Nephron progenitor cell (in vitro differentiated cells): Measurements from ENCODE around the gene DNAJC9.

Experiments
- DNase-seq: peaks from one replicate; pipeline ENCODE4 v3.0.0; 2021
- H3K27ac Mint-ChIP-seq: 2 replicates; pipeline ENCODE4 v1.8.0; 2021; ENCODE audit warnings: mild to moderate bottlenecking, moderate library complexity, mixed read lengths
- H3K27me3 Mint-ChIP-seq: 2 replicates; pipeline ENCODE4 v1.8.0; 2021; ENCODE audit warnings: mild to moderate bottlenecking, low read depth, mixed read lengths; ENCODE audit not compliant: poor library complexity
- H3K36me3 Mint-ChIP-seq: 2 replicates; pipeline ENCODE4 v1.8.0; 2021; ENCODE audit warnings: low read depth, mixed read lengths
- H3K4me1 Mint-ChIP-seq: 2 replicates; pipeline ENCODE4 v1.8.0; 2021; ENCODE audit warnings: mixed read lengths
- H3K4me3 Mint-ChIP-seq: 2 replicates; pipeline ENCODE4 v1.8.0; 2021; ENCODE audit warnings: mild to moderate bottlenecking, moderate library complexity, mixed read lengths
- H3K9me3 Mint-ChIP-seq: 2 replicates; pipeline ENCODE4 v1.8.0; 2021; ENCODE audit warnings: mild to moderate bottlenecking, moderate library complexity, mixed read lengths
- TF ChIP-seq, protein P1 (sequence below): fragments of 200-600 bp; sonication (generic); IDR thresholded peaks from 2 replicates; pipeline ENCODE4 v1.5.0; 2021; ENCODE audit warnings: antibody characterized with exemption

DNAJC9 gene, protein sequence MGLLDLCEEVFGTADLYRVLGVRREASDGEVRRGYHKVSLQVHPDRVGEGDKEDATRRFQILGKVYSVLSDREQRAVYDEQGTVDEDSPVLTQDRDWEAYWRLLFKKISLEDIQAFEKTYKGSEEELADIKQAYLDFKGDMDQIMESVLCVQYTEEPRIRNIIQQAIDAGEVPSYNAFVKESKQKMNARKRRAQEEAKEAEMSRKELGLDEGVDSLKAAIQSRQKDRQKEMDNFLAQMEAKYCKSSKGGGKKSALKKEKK

GRCh38 chr10:73246646-73247508 lies at the start of gene DNAJC9:
Gene DNAJC9, minus strand, starts transcription at chr10:73247255. Its CDS starts 66 bp downstream, at chr10:73247189.
- peaks cover 63% of the 10 kb centered on the region for H3K4me1 Mint-ChIP-seq
- peaks cover 63% of the 10 kb centered on the region for H3K36me3 Mint-ChIP-seq
- TF ChIP-seq, protein P1, sequence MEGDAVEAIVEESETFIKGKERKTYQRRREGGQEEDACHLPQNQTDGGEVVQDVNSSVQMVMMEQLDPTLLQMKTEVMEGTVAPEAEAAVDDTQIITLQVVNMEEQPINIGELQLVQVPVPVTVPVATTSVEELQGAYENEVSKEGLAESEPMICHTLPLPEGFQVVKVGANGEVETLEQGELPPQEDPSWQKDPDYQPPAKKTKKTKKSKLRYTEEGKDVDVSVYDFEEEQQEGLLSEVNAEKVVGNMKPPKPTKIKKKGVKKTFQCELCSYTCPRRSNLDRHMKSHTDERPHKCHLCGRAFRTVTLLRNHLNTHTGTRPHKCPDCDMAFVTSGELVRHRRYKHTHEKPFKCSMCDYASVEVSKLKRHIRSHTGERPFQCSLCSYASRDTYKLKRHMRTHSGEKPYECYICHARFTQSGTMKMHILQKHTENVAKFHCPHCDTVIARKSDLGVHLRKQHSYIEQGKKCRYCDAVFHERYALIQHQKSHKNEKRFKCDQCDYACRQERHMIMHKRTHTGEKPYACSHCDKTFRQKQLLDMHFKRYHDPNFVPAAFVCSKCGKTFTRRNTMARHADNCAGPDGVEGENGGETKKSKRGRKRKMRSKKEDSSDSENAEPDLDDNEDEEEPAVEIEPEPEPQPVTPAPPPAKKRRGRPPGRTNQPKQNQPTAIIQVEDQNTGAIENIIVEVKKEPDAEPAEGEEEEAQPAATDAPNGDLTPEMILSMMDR: no peak
- peak within 1 kb of the TSS; percentile 97 for H3K4me3 Mint-ChIP-seq
- no peaks in the 10 kb centered on the region for H3K9me3 Mint-ChIP-seq
- DNase-seq: peak; percentile 98
- H3K27me3 Mint-ChIP-seq: no peaks in the 10 kb centered on the region
- H3K27ac Mint-ChIP-seq: peak within 1 kb of the TSS; percentile 99

- Mint-ChIP-seq H3K4me1 (no peaks in the 10 kb centered on the region), H3K27ac (no peak overlapping the region), H3K9me3 (peaks cover 16% of the 10 kb centered on the region), H3K4me3 (no peak overlapping the region), H3K36me3 (peaks cover 4% of the 10 kb centered on the region), H3K27me3 (peaks cover 64% of the 10 kb centered on the region)
- TF ChIP-seq, protein P1: no peak
- DNase-seq: no peak
These were observed 46.4 kb upstream of the DNAJC9 start for GRCh38 chr10:73293461-73293860.

DNA sequence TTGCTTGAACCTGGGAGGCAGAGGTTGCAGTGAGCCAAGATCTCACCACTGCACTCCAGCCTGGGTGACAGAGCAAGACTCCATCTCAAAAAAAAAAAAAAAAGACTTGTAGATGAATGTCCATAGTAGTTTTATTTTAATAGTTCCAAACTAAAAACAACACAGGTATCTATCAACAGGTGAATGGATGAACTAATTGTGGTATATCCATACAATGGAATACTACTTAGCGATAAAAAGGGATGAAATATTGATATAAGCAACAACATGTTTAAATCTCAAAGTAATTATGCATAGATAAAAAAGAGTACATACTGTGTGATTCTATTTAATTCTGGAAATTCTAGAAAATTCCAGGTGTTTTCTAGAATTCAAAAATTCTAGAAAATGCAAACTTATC lies 42.9 kb upstream of the DNAJC9 start:
- TF ChIP-seq, protein P1: no peak
- Mint-ChIP-seq H3K36me3 (peaks cover 4% of the 10 kb centered on the region), H3K4me1 (no peaks in the 10 kb centered on the region), H3K27ac (no peak overlapping the region), H3K9me3 (peaks cover 21% of the 10 kb centered on the region), H3K4me3 (no peak overlapping the region), H3K27me3 (peaks cover 44% of the 10 kb centered on the region)
- DNase-seq: no peak

DNA sequence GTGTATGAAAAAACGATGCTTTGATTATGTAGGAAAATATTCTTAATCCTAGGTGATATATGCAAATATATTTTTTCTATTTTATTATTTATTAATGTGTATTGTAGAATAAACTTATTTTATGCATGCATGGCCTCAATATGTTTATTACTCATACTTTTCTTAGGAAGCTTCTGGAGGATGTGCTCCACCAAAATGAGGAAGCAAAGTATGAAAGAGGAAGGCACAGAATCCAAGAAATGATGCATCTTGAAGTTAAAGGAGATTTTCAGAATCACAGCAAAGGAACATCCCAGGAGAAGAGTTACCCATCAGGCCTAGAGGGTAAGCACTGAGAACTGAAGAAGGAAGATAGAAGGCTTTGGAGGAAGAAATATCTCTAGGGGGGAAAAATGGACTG lies 40.4 kb upstream of the DNAJC9 start:
- H3K27me3 Mint-ChIP-seq: peaks cover 20% of the 10 kb centered on the region
- H3K36me3 Mint-ChIP-seq: peaks cover 4% of the 10 kb centered on the region
- TF ChIP-seq, protein P1: no peak
- H3K4me1 Mint-ChIP-seq: no peaks in the 10 kb centered on the region
- no peak overlapping the region for H3K27ac Mint-ChIP-seq
- peaks cover 21% of the 10 kb centered on the region for H3K9me3 Mint-ChIP-seq
- no peak overlapping the region for H3K4me3 Mint-ChIP-seq
- no peak for DNase-seq

DNA sequence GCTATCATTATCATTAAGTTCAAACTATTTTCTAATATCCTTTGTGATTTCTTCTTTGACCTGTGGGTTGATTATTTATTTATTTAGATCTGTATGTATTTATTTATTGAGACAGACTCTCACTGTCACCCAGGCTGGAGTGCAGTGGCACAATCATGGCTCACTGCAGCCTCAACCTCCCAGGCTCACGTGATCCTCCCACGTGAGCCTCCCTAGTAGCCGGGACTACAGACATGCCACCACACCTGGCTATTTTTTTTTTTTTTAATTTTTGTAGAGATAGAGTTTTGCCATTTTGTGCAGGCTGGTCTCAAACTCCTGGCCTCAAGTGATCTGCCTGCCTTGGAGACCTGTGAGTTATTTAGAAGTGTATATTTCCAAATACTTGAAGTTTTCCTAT lies 34.0 kb upstream of the DNAJC9 start:
- H3K36me3 Mint-ChIP-seq: no peaks in the 10 kb centered on the region
- DNase-seq: no peak
- no peak overlapping the region for H3K27ac Mint-ChIP-seq
- no peaks in the 10 kb centered on the region for H3K9me3 Mint-ChIP-seq
- H3K27me3 Mint-ChIP-seq: peaks cover 7% of the 10 kb centered on the region
- no peak overlapping the region for H3K4me3 Mint-ChIP-seq
- H3K4me1 Mint-ChIP-seq: no peaks in the 10 kb centered on the region
- TF ChIP-seq, protein P1: no peak
